Activated CD8-positive, alpha-beta memory T cell treated with anti-CD3 and anti-CD28 coated beads, Interleukin-2, amount 50 U/mL, for 24 hours (primary cell): ENCODE data around the gene LRG1.
"Not testable (repeated sequence)": the region's sequence is repeated elsewhere in the genome, so short reads cannot be mapped to it uniquely, and the experiment has no call there.

Experiments used
- DNase-seq: peaks from one replicate; pipeline ENCODE4 v3.0.0-alpha.2; 2020; ENCODE audit errors: extremely low read depth

The LRG1 gene

GRCh38 chr19:4575267-4576015 lies 35.6 kb upstream of the LRG1 start:
- DNase-seq: no peak

GRCh38 chr19:4573682-4574081 lies 33.8 kb upstream of the LRG1 start:
- no peak for DNase-seq

GRCh38 chr19:4571305-4571917 lies 31.6 kb upstream of the LRG1 start:
- DNase-seq: no peak

GRCh38 chr19:4570916-4571304 lies 31.1 kb upstream of the LRG1 start:
- no peak for DNase-seq

GRCh38 chr19:4570402-4570801 lies 30.6 kb upstream of the LRG1 start:
- DNase-seq: no peak

- no peak for DNase-seq
These were observed 29.1 kb upstream of the LRG1 start for GRCh38 chr19:4568886-4569285.

GRCh38 chr19:4567584-4568071 lies 27.8 kb upstream of the LRG1 start:
- DNase-seq: peak; percentile 20

- no peak for DNase-seq
These were observed 26.7 kb upstream of the LRG1 start for GRCh38 chr19:4566402-4567051.

- not testable (repeated sequence) for DNase-seq
These were observed 23.7 kb upstream of the LRG1 start for GRCh38 chr19:4563562-4563961.

- not testable (repeated sequence) for DNase-seq
These were observed 22.2 kb upstream of the LRG1 start for GRCh38 chr19:4562085-4562484.

- no peak for DNase-seq
These were observed 19.7 kb upstream of the LRG1 start, which contains the start of gene SEMA6B for GRCh38 chr19:4559569-4559968. TSS of gene SEMA6B (minus strand) at chr19:4559684. CDS start at chr19:4558457, 1,227 bp downstream.

- no peak for DNase-seq
These were observed 18.4 kb upstream of the LRG1 start for GRCh38 chr19:4557971-4558941.

- DNase-seq: no peak
These were observed 17.5 kb upstream of the LRG1 start for GRCh38 chr19:4557144-4557970.

GRCh38 chr19:4556597-4557127 lies 16.8 kb upstream of the LRG1 start:
- no peak for DNase-seq

GRCh38 chr19:4555657-4556561 lies 16.1 kb upstream of the LRG1 start:
- no peak for DNase-seq

GRCh38 chr19:4554717-4555116 lies 14.9 kb upstream of the LRG1 start:
- DNase-seq: no peak

- DNase-seq: no peak
These were observed 13.9 kb upstream of the LRG1 start for GRCh38 chr19:4553775-4554174.

- DNase-seq: no peak
These were observed 13.4 kb upstream of the LRG1 start for GRCh38 chr19:4553092-4553695.

- no peak for DNase-seq
These were observed 12.6 kb upstream of the LRG1 start for GRCh38 chr19:4552525-4552819.
